HK-2 (cell line): ENCODE data around the gene REC8.
A peak's percentile ranks its signal among the peaks of the same experiment; 100 is the strongest.
"Not testable (repeated sequence)": the region's sequence is repeated elsewhere in the genome, so short reads cannot be mapped to it uniquely, and the experiment has no call there.

Experiments
- DNase-seq: peaks from one replicate; pipeline ENCODE4 v3.0.0-alpha.2; 2018; ENCODE audit not compliant: unreplicated experiment

REC8 gene

DNA sequence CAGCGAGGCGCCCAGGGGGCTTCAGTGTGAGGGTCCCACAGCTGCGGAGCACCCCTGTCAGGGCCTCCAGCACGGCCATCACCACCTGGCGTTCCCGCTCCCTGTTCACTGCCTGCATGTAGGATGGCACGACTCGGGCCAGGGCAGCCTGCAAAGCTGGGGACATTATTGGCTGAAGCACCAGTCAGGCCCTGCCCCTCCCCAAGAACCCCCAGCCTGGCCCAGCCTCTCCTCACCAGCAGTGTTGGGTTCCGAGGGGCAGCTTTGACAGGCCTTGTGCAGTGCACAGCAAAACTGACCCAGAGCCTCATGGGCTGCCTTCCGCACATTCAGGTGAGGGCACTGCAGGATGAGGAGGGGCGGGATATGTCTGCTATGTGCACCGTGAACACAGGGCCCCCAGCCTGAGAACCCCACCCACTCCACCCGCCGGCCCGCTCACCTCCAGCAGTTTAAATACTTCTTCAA lies 11.2 kb downstream of the REC8 start:
- DNase-seq: no peak

GRCh38 chr14:24184104-24184970 lies 12.5 kb downstream of the REC8 start:
- no peak for DNase-seq

GRCh38 chr14:24185026-24185425 lies 13.1 kb downstream of the REC8 start:
- DNase-seq: no peak

- no peak for DNase-seq
Measured at GRCh38 chr14:24185741-24186140, 13.9 kb downstream of the REC8 start.

GRCh38 chr14:24186831-24187538 lies 15.1 kb downstream of the REC8 start:
- DNase-seq: no peak

DNA sequence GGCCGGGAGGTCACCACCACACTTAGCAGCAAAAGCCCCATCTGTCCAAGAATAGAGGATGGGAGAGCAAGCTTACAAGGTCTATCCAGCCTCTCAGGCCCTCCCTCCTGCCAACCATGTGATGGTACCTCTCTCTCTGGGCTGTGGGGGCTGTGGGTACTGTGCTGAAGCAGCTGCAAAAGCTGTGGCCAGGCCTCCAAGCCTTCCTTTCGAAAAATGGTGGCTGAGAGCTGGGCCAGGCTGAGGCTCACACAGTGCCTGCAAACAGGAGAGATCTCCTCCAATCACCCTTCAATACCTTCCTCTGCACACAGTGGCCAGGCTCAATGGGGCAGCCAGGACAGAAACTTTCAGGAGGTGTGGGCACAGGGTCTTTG lies 15.6 kb downstream of the REC8 start:
- DNase-seq: no peak

DNA sequence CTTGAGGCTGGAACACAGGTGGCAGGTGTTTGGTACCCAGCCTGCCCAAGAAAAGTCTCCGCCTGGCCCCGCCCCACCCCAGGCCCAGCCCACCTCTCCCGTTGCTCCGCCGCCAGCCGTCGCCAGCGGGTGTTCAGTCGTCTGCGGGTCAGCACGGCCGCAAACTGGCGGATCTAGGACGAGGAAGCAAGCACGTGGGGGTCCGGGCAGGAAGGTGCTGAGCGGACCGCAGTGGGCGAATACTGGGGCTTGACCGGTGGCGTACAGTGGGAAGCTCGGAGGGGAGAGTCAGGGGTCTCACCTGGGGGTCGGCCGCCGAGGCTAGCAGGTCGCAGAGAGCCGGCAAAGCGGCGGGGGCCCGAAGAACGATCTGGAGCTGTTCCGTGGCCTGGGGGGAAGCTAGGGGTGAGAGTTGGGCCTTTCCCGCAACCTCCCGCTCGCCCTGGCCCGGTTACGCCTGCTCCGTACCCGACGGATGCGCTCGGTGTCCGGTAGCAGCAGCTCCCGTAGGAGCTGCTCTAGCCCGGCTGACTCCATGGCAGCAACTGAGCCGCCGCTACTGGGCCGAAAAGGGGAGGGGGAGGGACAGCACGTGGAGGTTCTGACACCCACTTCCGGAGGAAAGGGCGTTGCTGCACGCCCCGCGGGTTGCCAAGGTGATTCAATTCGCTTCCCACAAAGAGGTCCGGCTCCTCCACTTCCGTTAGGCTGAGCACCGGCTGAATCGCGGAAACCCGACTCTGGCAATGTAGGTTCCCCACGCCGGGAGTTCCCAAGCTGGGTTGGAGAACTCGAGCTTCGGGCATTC lies 16.6 kb downstream of the REC8 start, which contains the start of gene IPO4:
Gene IPO4, minus strand, starts transcription at position 566 of the 808 bp plus-strand sequence. Its CDS starts 29 bp downstream, at position 537.
- DNase-seq: peak; percentile 96

GRCh38 chr14:24189059-24189375 lies 17.1 kb downstream of the REC8 start:
- no peak for DNase-seq

GRCh38 chr14:24189460-24189859 lies 17.6 kb downstream of the REC8 start:
- DNase-seq: no peak

DNA sequence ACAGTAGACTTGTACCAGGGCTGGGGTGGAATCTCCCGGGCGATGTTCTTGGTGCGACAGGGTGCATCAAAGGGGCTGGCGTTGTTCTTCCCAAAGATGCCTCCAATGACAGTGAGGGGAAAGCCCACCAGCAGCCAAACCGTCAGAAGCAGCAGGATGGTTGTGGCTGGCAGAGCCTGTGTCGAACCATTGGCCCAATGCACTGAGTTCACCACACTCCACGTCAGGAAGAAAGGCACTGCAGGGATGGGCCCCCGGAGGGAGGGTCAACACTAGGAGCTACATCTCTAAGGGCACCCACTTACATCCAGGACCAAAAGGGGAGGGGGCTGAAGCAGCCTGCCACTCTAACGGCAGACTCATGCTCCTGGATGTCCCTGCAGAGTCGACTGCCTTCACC lies 18.5 kb downstream of the REC8 start:
- no peak for DNase-seq

DNA sequence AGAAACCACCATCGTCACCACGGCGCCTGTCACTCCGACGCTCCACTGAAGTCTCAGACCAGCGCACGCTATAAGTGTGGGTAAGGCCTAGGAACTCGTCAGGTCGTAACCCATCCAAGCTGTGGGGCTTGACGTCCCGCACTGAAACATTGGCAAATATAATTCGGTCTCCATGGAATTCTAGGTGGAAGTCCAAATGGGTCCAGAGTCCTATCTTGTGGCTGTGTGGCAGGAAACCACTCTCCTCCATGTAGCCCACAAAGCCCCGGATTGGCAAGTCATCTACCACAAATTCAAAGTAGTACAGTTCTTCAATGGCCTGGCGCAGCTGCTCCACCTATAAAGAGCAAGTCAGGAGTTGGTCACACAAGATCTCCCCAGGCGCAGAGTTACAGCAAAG lies 21.1 kb downstream of the REC8 start:
- no peak for DNase-seq

- no peak for DNase-seq
Measured at GRCh38 chr14:24194186-24194872, 22.4 kb downstream of the REC8 start.

DNA sequence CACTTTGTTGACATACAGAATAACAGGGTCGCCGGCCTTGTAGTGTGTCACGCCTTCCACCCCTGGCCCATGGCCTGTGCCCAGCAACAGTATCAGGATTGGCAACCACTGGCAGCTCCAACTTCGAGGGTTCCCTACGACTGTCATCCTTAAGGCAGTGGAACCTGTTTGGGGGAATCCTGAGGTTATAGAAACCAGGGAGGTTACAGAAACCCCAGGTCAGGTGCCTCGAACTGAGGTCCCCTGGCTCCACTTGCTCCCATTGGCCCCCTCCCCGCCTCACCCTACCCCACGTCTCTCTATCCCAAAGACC lies 22.9 kb downstream of the REC8 start:
- no peak for DNase-seq

DNA sequence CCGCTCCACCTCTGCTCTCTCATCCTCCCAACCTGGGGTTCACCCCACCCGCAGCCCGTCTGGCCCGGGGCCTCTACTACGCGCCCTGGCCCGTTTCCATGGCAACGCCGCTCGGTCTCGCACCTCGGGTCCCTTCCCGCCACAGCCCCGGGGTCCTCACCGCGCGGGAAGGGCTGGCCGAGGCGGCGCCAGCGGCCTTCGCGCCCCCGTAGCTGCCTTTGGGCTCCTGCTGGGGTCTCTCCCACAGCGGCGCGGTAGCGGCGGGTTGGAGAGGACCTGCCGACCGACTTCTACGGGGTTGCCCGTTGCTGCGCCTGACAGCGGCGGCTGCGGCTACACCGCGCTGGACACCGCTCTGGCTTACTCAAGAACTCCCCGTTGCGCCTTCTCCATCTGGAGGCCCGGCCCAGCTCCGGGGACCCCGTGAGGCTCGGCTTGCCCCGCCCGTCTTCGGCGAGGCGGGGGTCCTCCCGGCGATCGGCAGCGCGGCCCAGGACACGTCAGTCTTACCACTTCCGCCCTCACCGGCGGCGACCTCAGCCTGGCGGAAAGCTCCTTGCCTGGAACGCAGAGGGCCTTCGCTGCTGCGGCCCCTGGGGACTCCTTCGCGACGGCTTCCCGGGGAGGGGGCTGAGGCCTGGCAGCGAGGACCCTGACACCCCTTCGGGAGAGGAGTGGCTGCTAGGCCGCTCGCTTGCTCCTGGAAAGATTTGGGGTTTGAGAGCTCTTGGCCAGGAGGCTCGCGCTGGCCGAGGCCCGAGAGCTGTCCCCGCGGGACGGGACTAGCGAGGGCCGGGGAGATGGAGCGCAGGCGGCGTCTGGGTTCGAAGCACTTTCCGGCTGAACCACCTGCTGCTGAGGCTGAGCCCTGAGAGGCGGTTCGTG lies 23.5 kb downstream of the REC8 start, which contains the start of gene TM9SF1:
Gene TM9SF1, minus strand, starts transcription at position 256 of the 885 bp plus-strand sequence. CDS start 422 bp downstream, outside the sequence.
- DNase-seq: peak; percentile 85

DNA sequence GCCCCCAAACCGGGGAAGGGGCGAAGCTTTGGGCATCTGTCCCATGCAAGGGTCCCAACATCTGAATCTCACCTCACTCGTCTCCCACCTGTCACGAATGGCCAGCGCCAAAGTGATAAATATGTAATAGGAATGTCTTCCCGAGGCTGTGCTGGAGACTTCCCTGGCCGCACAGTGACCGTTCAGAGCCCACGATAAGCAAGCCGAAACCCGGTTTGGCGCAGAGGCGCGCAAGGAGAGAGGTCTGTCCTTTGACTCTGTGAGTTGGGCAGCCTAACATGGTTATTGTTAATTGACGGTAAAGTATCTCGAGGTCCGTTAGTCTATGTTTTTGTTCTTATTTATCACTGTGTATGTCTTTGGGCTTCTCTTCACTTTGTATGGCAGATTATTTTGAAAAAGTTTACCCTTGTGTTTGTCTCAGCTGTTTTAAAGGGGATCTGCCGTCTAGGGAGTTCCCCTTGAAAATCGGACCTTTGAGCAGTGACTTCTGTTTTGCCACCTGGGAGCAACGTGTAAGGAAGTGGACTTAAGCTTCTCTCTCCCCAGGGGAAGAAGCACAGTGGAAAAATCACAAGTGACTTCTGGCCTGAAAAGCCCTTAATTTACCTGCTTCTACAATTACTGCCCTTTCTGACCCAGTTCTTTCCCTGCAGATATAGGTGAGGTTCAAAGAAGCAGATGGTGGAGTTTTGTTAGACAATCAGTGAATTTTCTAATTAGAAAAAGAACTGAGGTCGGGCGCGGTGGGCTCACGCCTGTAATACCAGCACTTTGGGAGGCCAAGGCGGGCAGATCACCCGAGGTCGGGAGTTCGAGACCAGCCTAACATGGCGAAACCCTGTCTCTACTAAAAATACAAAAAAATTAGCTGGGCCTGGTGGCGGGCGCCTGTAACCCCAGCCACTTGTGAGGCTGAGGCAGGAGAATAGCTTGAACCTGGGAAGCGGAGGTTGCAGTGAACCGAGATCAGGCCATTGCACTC lies 24.5 kb downstream of the REC8 start:
- no peak for DNase-seq

DNA sequence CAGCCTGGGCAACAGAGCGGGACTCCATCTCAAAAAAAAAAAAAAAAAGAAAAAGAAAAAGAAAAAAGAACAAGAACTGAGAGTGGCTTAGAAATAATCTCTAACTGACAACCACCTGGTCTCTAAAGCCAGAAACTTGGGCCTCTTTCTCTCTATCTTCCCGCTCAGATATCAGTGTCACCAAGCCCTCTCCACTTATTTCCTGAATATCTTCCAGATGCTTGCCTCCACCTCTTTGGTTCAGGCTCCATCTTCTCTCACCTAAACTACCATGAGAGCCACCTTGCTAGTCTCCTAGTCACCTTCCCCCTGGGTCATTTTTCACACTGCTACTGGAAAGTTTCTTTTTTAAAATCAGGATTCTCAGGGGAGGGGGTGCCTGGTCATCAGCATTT lies 25.2 kb downstream of the REC8 start:
- no peak for DNase-seq

- no peak for DNase-seq
Measured at GRCh38 chr14:24198814-24199524, 27.1 kb downstream of the REC8 start.

DNA sequence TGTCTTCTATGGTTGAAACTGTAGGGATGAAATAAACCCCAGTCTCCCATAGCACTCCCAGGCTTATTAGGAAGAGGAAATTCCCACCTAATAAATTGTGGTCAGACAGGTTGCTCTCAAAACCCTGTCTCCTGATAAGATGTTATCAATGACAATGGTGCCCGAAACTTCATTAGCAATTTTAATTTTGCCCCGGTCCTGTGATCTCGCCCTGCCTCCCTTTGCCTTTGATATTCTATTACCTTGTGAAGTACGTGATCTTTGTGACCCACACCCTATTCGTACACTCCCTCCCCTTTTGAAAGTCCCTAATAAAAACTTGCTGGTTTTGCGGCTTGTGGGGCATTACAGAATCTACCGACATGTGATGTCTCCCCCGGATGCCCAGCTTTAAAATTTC lies 30.7 kb downstream of the REC8 start:
- DNase-seq: not testable (repeated sequence)
